SK-N-SH (cell line): Measurements from ENCODE around the gene CPAMD8. TPM values are rescaled to one million over a fixed set of nuclear protein-coding genes. Genes with fewer than 3 reads are reported as not detected.

Experiments used
- CTCF ChIA-PET: fragments of 300-600, 350-600 bp; formaldehyde crosslinking; extraction: SDS; loops from one replicate; lab custom pipeline; 2021; lab: Yijun Ruan, JAX
- POLR2A ChIA-PET: fragments of 350-600 bp; sonication (Branson Sonifier 250); formaldehyde crosslinking; extraction: SDS; loops from one replicate; lab custom pipeline; 2020; ENCODE audit warnings: antibody characterized with exemption, inconsistent platforms; lab: Yijun Ruan, JAX
- DNase-seq: peaks from one replicate; pipeline ENCODE4 v3.0.0; 2012
- H2AFZ ChIP-seq: fragments of 200-600 bp; sonication (generic); 2 replicates; pipeline ENCODE4 v1.8.1; 2016; ENCODE audit warnings: antibody characterized with exemption, mild to moderate bottlenecking, low read depth
- H3F3A ChIP-seq: fragments of 200-600 bp; sonication (generic); replicated peaks from 2 replicates; pipeline ENCODE3; 2016; ENCODE audit warnings: antibody characterized with exemption, mild to moderate bottlenecking; ENCODE audit not compliant: insufficient read depth
- H3K27ac ChIP-seq, 2 experiments: fragments of 200-500 bp in 1 of 2; fragments of 200-600 bp in 1 of 2; sonication (Bioruptor generic) in 1 of 2; sonication (generic), shearing (Covaris generic) in 1 of 2; 2 replicates each; pipeline versions ENCODE4 v1.5.1 to v1.6.1; 2014 to 2016; ENCODE audit warnings: low read depth in 2 of 2, inconsistent platforms in 1 of 2, low read length in 1 of 2, mild to moderate bottlenecking in 1 of 2, mixed read lengths in 1 of 2
- H3K27me3 ChIP-seq: fragments of 200-600 bp; sonication (generic), shearing (Covaris generic); 2 replicates; pipeline ENCODE4 v1.6.1; 2016; ENCODE audit warnings: mixed run types; ENCODE audit not compliant: insufficient read depth
- H3K36me3 ChIP-seq, 2 experiments: fragments of 200-500 bp in 1 of 2; fragments of 200-600 bp in 1 of 2; sonication (Bioruptor generic) in 1 of 2; sonication (generic) in 1 of 2; replicated peaks in 1 of 2; 2 replicates each; pipeline versions ENCODE3 to v1.5.1; 2014 to 2016; ENCODE audit warnings: low read length in 1 of 2, mild to moderate bottlenecking in 1 of 2; ENCODE audit not compliant: insufficient read depth in 2 of 2, control insufficient read depth in 1 of 2
- H3K4me1 ChIP-seq, 2 experiments: fragments of 200-500 bp in 1 of 2; fragments of 200-600 bp in 1 of 2; sonication (Bioruptor generic) in 1 of 2; sonication (generic), shearing (Covaris generic) in 1 of 2; 2 replicates each; pipeline versions ENCODE4 v1.5.1 to v1.6.1; 2014 to 2016; ENCODE audit warnings: low read depth in 1 of 2, low read length in 1 of 2, mixed run types in 1 of 2; ENCODE audit not compliant: insufficient read depth in 2 of 2, control insufficient read depth in 1 of 2
- H3K4me2 ChIP-seq: fragments of 200-600 bp; sonication (generic), shearing (Covaris generic); 2 replicates; pipeline ENCODE4 v1.6.1; 2017; ENCODE audit warnings: mixed run types
- H3K4me3 ChIP-seq, 2 experiments: fragments of 200-500 bp in 1 of 2; fragments of 200-600 bp in 1 of 2; sonication (Bioruptor generic) in 1 of 2; sonication (generic), shearing (Covaris generic) in 1 of 2; 2 replicates each; pipeline versions ENCODE4 v1.5.1 to v1.8.1; 2014 to 2016; ENCODE audit warnings: low read depth in 2 of 2, inconsistent platforms in 1 of 2, low read length in 1 of 2, mild to moderate bottlenecking in 1 of 2, mixed read lengths in 1 of 2, moderate library complexity in 1 of 2
- H3K79me2 ChIP-seq: fragments of 200-600 bp; sonication (generic); 2 replicates; pipeline ENCODE4 v1.8.1; 2017; ENCODE audit warnings: mild to moderate bottlenecking; ENCODE audit not compliant: insufficient read depth
- H3K9ac ChIP-seq: fragments of 200-600 bp; sonication (generic); 2 replicates; pipeline ENCODE4 v1.6.1; 2017; ENCODE audit warnings: mixed run types
- H3K9me2 ChIP-seq: fragments of 200-600 bp; sonication (generic); 2 replicates; pipeline ENCODE4 v1.6.1; 2017; ENCODE audit warnings: mixed run types
- H3K9me3 ChIP-seq: fragments of 200-600 bp; sonication (generic); 2 replicates; pipeline ENCODE4 v1.6.1; 2017; ENCODE audit warnings: mixed run types, mild to moderate bottlenecking, moderate library complexity
- H4K20me1 ChIP-seq: fragments of 200-600 bp; sonication (generic); 2 replicates; pipeline ENCODE4 v1.6.1; 2017; ENCODE audit warnings: mild to moderate bottlenecking, mixed run types; ENCODE audit not compliant: insufficient read depth
- CTCF ChIP-seq: fragments of 200-600 bp; sonication (generic); IDR thresholded peaks from 2 replicates; pipeline ENCODE4 v1.6.1; 2017; ENCODE audit warnings: antibody characterized with exemption, mild to moderate bottlenecking, moderate library complexity
- ELF1 ChIP-seq: IDR thresholded peaks from 2 replicates; pipeline ENCODE4 v1.4.0; 2012
- EP300 ChIP-seq, 2 experiments: IDR thresholded peaks; 2 replicates each; pipeline versions ENCODE4 v1.4.0 to v1.6.1; 2012; ENCODE audit warnings: borderline replicate concordance in 1 of 2, low read depth in 1 of 2, low read length in 1 of 2
- FOXJ3 ChIP-seq: sonication (generic); formaldehyde crosslinking; IDR thresholded peaks from 2 replicates; pipeline ENCODE4 v1.5.1; 2020; ENCODE audit warnings: mild to moderate bottlenecking, missing genetic modification reagents
- FOXM1 ChIP-seq: IDR thresholded peaks from 2 replicates; pipeline ENCODE4 v1.4.0; 2012; ENCODE audit warnings: low read depth, mild to moderate bottlenecking
- GATA2 ChIP-seq: sonication (generic); formaldehyde crosslinking; IDR thresholded peaks from 2 replicates; pipeline ENCODE4 v1.5.0; 2020; ENCODE audit warnings: mild to moderate bottlenecking, missing genetic modification reagents
- IRF3 ChIP-seq: fragments of 150-350 bp; IDR thresholded peaks from 2 replicates; pipeline ENCODE4 v1.6.1; 2016; ENCODE audit warnings: mild to moderate bottlenecking, low read depth, low read length
- JUND ChIP-seq: IDR thresholded peaks from 2 replicates; pipeline ENCODE4 v1.4.0; 2012
- MXI1 ChIP-seq: IDR thresholded peaks from 2 replicates; pipeline ENCODE4 v1.6.1; 2012; ENCODE audit warnings: mild to moderate bottlenecking, low read depth, low read length, improper control_type of control experiment
- NFIC ChIP-seq: IDR thresholded peaks from 2 replicates; pipeline ENCODE4 v1.4.0; 2012; ENCODE audit warnings: borderline replicate concordance
- PBX3 ChIP-seq: IDR thresholded peaks from 2 replicates; pipeline ENCODE4; 2012
- POLR2AphosphoS5 ChIP-seq: IDR thresholded peaks from 2 replicates; pipeline ENCODE4 v1.6.1; 2012; ENCODE audit warnings: low read depth, low read length
- RCOR1 ChIP-seq: fragments of 150-350 bp; IDR thresholded peaks from 2 replicates; pipeline ENCODE4 v1.6.1; 2017; ENCODE audit warnings: antibody characterized with exemption, low read length
- REST ChIP-seq: IDR thresholded peaks from 2 replicates; pipeline ENCODE4 v1.6.1; 2012; ENCODE audit warnings: mild to moderate bottlenecking, low read depth, low read length, moderate library complexity
- RFX5 ChIP-seq: IDR thresholded peaks from 2 replicates; pipeline ENCODE4 v1.6.1; 2012; ENCODE audit warnings: mild to moderate bottlenecking, improper control_type of control experiment, low read length
- SMC3 ChIP-seq: IDR thresholded peaks from 2 replicates; pipeline ENCODE4 v1.6.1; 2012; ENCODE audit warnings: low read depth, low read length, improper control_type of control experiment
- TAF1 ChIP-seq: IDR thresholded peaks from 2 replicates; pipeline ENCODE4 v1.6.1; 2012; ENCODE audit warnings: low read depth, mild to moderate bottlenecking, low read length, moderate library complexity, borderline replicate concordance
- YY1 ChIP-seq: IDR thresholded peaks from 2 replicates; pipeline ENCODE4 v1.4.0; 2012; ENCODE audit warnings: low read depth, mild to moderate bottlenecking
- WGBS: methylation state at CpG from one replicate; pipeline ENCODE4 v1.1.6; 2017; ENCODE audit warnings: low lambda C conversion rate; 5-methylcytosine and 5-hydroxymethylcytosine counted together
- polyA plus RNA-seq, 3 experiments: library from polyadenylated mRNA; depleted of rRNA; stranded (reverse); fragments of >200 nt; gene quantifications; 2 replicates each; pipeline ENCODE4 v1.2.3, GENCODE V29; 2012

The CPAMD8 gene
- polyA plus RNA-seq, 1 of the 3 experiments (the other 2 are of a cell fraction), result 1.2 TPM

GRCh38 chr19:16922949-16923348 lies 103.7 kb downstream of the CPAMD8 start:
- Histone ChIP-seq H3K4me1 (no peaks in the 10 kb centered on the region), H3K27ac (no peak overlapping the region), H3F3A (no peaks in the 10 kb centered on the region), H3K9ac (no peak overlapping the region), H3K9me3 (no peaks in the 10 kb centered on the region), H3K4me2 (no peak overlapping the region), H3K36me3 (no peaks in the 10 kb centered on the region), H3K9me2 (no peaks in the 10 kb centered on the region), H3K79me2 (no peaks in the 10 kb centered on the region), H4K20me1 (no peaks in the 10 kb centered on the region), H3K27me3 (peaks cover 20% of the 10 kb centered on the region), H2AFZ (no peak overlapping the region), H3K4me3 (no peak overlapping the region)
- no peak for TF ChIP-seq RFX5
- no peak for TF ChIP-seq CTCF
- no peak for TF ChIP-seq EP300 (IDR thresholded peaks at IDR 0.05; ENCODE audit: borderline replicate concordance in 1 of 2, low read depth in 1 of 2, low read length in 1 of 2)
- no peak for TF ChIP-seq TAF1
- TF ChIP-seq SMC3, result no peak
- no peak for TF ChIP-seq MXI1
- TF ChIP-seq IRF3, result no peak
- TF ChIP-seq GATA2 (CRISPR knock-in tag), result no peak
- TF ChIP-seq PBX3, result no peak
- TF ChIP-seq NFIC, result no peak
- TF ChIP-seq YY1, result no peak
- no peak for TF ChIP-seq ELF1
- TF ChIP-seq FOXM1, result no peak
- TF ChIP-seq JUND, result no peak
- no peak for TF ChIP-seq REST
- TF ChIP-seq RCOR1, result no peak
- no peak for TF ChIP-seq FOXJ3
- no peak for TF ChIP-seq POLR2AphosphoS5
- 11% methylated on average over 13 of the region's 13 CpGs for WGBS
- POLR2A ChIA-PET, result no interaction called here
- CTCF ChIA-PET, result no interaction called here
- DNase-seq, result no peak
